ENCODE results near the gene DDX23. TPM values are rescaled to one million over a fixed set of nuclear protein-coding genes. Genes with fewer than 3 reads are reported as not detected.

The DDX23 gene
- total RNA-seq, 1 experiment from 2014 or later, result 37.0 TPM

DNA sequence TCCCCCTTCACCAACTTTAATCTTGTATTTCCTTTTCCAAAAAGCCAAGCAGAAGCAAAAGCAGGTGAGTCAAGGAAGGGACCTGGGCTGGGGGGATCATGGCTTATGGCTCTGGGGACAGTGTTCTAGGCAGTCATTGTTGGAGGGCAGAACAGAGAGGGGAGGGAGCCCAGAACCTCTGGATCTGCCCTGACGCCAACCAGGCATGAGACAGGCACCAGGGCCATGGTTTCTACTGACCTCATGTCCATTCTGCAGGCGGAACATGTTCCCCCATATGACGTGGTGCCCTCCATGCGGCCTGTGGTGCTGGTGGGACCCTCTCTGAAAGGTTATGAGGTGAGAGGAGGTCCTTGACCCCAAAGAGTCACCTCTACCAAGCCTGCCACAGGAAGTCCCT is 27.1 kb downstream of the DDX23 start:
- no peak overlapping the region for H3K4me2 ChIP-seq (ENCODE audit: low read depth, low read length, poor library complexity, severe bottlenecking)
- H3K27ac ChIP-seq (ENCODE audit: low read length), result no peak overlapping the region
- no peak overlapping the region for H3K4me3 ChIP-seq (ENCODE audit: low read length)
- H2AFZ ChIP-seq (ENCODE audit: low read length), result no peak overlapping the region
- no peaks in the 10 kb centered on the region for H3K79me2 ChIP-seq (ENCODE audit: low read length)
- H3K9me3 ChIP-seq (ENCODE audit: low read length), result no peaks in the 10 kb centered on the region
- no peaks in the 10 kb centered on the region for H3K9me2 ChIP-seq (replicated peaks; ENCODE audit: insufficient read depth, low read length)
- no peaks in the 10 kb centered on the region for H3K27me3 ChIP-seq (ENCODE audit: low read length)
- H3K9ac ChIP-seq (ENCODE audit: low read length), result no peak overlapping the region
- 0 out of 2 replicates have a peak, but pooled peaks cover 19% of the 10 kb centered on the region for H4K20me1 ChIP-seq (ENCODE audit: insufficient read depth, low read depth, low read length)
- H3K36me3 ChIP-seq (ENCODE audit: insufficient read depth, low read length), result peaks cover 6% of the 10 kb centered on the region; the same call in 1 of the 2 replicates
- H3K4me1 ChIP-seq (ENCODE audit: low read length), result no peaks in the 10 kb centered on the region; the same call in 1 of the 2 replicates
- DNase-seq, result no peak

DNA sequence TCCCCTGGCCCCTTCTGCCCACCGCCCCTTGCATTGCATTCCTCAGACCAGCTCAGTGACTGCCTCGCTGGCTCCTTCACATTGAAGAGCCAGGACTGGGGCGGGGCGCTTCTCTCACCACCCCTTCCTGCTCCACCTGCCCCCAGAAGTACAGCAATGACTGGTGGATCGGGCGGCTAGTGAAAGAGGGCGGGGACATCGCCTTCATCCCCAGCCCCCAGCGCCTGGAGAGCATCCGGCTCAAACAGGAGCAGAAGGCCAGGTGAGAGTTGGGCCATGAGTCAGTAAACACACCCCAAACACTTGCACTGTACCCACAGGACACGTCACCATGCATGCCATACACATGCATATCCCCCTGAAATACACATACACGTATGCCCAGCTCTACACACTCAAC is 27.9 kb downstream of the DDX23 start:
- Histone ChIP-seq H3K36me3 (ENCODE audit: insufficient read depth, low read length) (no peaks in the 10 kb centered on the region), H2AFZ (ENCODE audit: low read length) (no peak overlapping the region), H3K4me3 (ENCODE audit: low read length) (no peak overlapping the region), H3K79me2 (ENCODE audit: low read length) (no peaks in the 10 kb centered on the region), H3K9me2 (replicated peaks; ENCODE audit: insufficient read depth, low read length) (no peaks in the 10 kb centered on the region), H3K27ac (ENCODE audit: low read length) (no peak overlapping the region), H3K27me3 (ENCODE audit: low read length) (no peaks in the 10 kb centered on the region), H3K4me2 (ENCODE audit: low read depth, low read length, poor library complexity, severe bottlenecking) (no peak overlapping the region), H3K4me1 (ENCODE audit: low read length) (no peaks in the 10 kb centered on the region; the same call in 1 of the 2 replicates), H3K9ac (ENCODE audit: low read length) (no peak overlapping the region), H3K9me3 (ENCODE audit: low read length) (no peaks in the 10 kb centered on the region), H4K20me1 (ENCODE audit: insufficient read depth, low read depth, low read length) (0 out of 2 replicates have a peak, but pooled peaks cover 14% of the 10 kb centered on the region)
- peak; percentile 54 for DNase-seq

DNA sequence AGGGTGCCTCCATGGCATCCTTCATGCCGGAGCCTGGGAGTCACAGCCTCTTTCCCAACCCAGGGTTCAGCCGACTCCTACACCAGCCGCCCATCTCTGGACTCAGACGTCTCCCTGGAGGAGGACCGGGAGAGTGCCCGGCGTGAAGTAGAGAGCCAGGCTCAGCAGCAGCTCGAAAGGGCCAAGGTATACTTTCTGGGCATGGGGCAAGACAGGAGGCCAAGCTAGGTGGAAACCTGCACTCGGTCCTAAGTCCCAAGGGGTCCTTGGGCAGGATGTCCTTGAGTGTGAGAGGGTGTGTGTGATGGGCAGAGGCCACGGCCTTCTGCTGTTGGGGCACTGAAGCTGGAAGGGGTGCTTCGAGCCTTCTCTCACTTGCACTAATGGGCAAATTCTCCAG is 28.7 kb downstream of the DDX23 start:
- no peak overlapping the region for H3K9ac ChIP-seq (ENCODE audit: low read length)
- no peak overlapping the region for H2AFZ ChIP-seq (ENCODE audit: low read length)
- DNase-seq, result no peak
- H3K27ac ChIP-seq (ENCODE audit: low read length), result no peak overlapping the region
- H3K4me2 ChIP-seq (ENCODE audit: low read depth, low read length, poor library complexity, severe bottlenecking), result no peak overlapping the region
- no peaks in the 10 kb centered on the region for H3K79me2 ChIP-seq (ENCODE audit: low read length)
- peaks cover 5% of the 10 kb centered on the region for H3K4me1 ChIP-seq (ENCODE audit: low read length)
- no peaks in the 10 kb centered on the region for H3K27me3 ChIP-seq (ENCODE audit: low read length)
- 0 out of 2 replicates have a peak, but pooled peaks cover 11% of the 10 kb centered on the region for H4K20me1 ChIP-seq (ENCODE audit: insufficient read depth, low read depth, low read length)
- no peak overlapping the region for H3K4me3 ChIP-seq (ENCODE audit: low read length)
- H3K36me3 ChIP-seq (ENCODE audit: insufficient read depth, low read length), result no peaks in the 10 kb centered on the region
- no peaks in the 10 kb centered on the region for H3K9me2 ChIP-seq (replicated peaks; ENCODE audit: insufficient read depth, low read length)
- H3K9me3 ChIP-seq (ENCODE audit: low read length), result no peaks in the 10 kb centered on the region

DNA sequence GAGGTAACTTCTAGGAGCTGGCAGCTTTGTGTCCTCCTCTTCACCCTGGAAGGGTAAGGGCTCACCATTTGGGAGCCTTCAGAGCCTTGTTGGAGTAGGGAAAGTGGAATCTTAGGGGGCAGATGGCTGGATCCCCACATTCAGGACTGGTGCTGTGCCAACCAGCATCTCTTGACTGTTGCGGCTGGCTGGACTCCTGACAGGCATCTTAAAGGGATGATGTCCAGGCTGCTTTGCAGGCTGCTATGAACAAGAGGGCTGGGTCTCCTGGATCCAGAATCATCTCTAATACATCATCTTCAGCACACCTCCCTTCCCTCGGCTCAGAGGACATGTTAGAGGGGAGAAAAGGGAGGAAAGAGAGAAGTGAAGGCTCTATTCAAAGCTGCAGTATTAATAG is 29.3 kb downstream of the DDX23 start:
- no peaks in the 10 kb centered on the region for H3K9me2 ChIP-seq (replicated peaks; ENCODE audit: insufficient read depth, low read length)
- DNase-seq, result no peak
- no peak overlapping the region for H3K9ac ChIP-seq (ENCODE audit: low read length)
- no peaks in the 10 kb centered on the region for H3K9me3 ChIP-seq (ENCODE audit: low read length)
- 0 out of 2 replicates have a peak, but pooled peaks cover 8% of the 10 kb centered on the region for H4K20me1 ChIP-seq (ENCODE audit: insufficient read depth, low read depth, low read length)
- H3K27ac ChIP-seq (ENCODE audit: low read length), result no peak overlapping the region
- no peak overlapping the region for H3K4me2 ChIP-seq (ENCODE audit: low read depth, low read length, poor library complexity, severe bottlenecking)
- H3K79me2 ChIP-seq (ENCODE audit: low read length), result no peaks in the 10 kb centered on the region
- no peaks in the 10 kb centered on the region for H3K36me3 ChIP-seq (ENCODE audit: insufficient read depth, low read length)
- no peak overlapping the region for H3K4me3 ChIP-seq (ENCODE audit: low read length)
- peaks cover 10% of the 10 kb centered on the region for H3K4me1 ChIP-seq (ENCODE audit: low read length)
- H2AFZ ChIP-seq (ENCODE audit: low read length), result no peak overlapping the region
- no peaks in the 10 kb centered on the region for H3K27me3 ChIP-seq (ENCODE audit: low read length)

DNA sequence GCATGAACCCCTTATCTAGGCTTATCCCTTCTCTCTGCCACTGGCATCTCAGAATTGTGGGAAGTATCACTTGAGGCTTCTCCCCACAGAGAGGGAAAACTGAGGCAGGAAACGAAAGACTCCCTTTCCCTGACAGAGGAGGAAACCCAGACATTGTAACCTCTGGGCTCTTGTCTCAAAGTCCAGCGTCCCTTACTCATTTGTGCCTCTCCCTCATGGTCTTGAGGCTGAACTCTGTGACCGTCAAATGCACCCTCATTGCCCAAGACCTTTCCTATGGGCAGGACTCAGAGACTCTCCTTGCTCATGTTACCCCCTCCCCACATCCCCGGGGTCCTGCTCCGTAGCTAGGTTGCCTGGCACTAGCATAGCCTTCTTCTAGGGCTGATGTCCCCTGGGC is 29.8 kb downstream of the DDX23 start:
- Histone ChIP-seq H3K4me2 (ENCODE audit: low read depth, low read length, poor library complexity, severe bottlenecking) (no peak overlapping the region), H3K4me1 (ENCODE audit: low read length) (peaks cover 12% of the 10 kb centered on the region), H2AFZ (ENCODE audit: low read length) (no peak overlapping the region), H3K36me3 (ENCODE audit: insufficient read depth, low read length) (no peaks in the 10 kb centered on the region), H3K4me3 (ENCODE audit: low read length) (no peak overlapping the region), H3K79me2 (ENCODE audit: low read length) (no peaks in the 10 kb centered on the region), H3K9me3 (ENCODE audit: low read length) (no peaks in the 10 kb centered on the region), H3K9me2 (replicated peaks; ENCODE audit: insufficient read depth, low read length) (no peaks in the 10 kb centered on the region), H3K27me3 (ENCODE audit: low read length) (no peaks in the 10 kb centered on the region), H4K20me1 (ENCODE audit: insufficient read depth, low read depth, low read length) (0 out of 2 replicates have a peak, but pooled peaks cover 8% of the 10 kb centered on the region), H3K9ac (ENCODE audit: low read length) (no peak overlapping the region), H3K27ac (ENCODE audit: low read length) (no peak overlapping the region)
- no peak for DNase-seq

DNA sequence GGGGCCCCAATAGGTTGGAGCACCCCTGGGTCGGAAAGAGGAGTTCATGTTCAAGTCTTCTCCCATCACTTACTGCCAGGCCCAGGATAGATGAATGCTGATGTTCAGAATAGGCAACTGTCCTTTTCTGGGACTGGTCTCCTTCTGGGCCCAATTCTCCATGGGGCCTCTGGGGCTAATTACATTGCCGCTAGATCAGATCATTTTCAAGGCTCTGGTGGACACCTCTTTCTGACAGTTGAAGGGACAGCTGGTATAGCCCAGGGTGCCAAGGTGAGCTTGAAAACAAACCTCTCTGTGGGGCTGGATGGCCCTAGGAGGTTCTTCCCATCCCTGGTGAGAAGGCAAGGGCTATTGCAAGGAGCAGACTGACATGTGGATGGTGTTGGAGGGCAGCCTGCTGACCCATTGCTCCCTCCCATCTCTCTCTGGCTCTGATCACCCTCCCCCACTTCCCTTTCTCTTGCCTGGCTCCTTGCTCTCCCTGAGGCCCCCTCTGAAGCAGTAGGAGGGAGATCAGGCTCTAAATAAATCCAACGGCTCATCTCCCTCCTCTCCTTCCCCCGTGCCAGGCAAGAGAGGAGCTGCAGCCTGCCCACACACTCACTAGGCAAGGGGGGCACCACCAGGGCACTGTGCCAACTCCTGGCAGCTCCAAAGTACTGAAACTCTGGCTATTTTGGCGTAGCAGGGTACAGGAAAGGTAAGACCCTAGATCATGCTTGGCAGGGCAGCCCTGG is 31.8 kb downstream of the DDX23 start:
- no peak overlapping the region for H3K9ac ChIP-seq (ENCODE audit: low read length)
- DNase-seq, result no peak
- H4K20me1 ChIP-seq (ENCODE audit: insufficient read depth, low read depth, low read length), result 0 out of 2 replicates have a peak, but pooled peaks cover 9% of the 10 kb centered on the region

DNA sequence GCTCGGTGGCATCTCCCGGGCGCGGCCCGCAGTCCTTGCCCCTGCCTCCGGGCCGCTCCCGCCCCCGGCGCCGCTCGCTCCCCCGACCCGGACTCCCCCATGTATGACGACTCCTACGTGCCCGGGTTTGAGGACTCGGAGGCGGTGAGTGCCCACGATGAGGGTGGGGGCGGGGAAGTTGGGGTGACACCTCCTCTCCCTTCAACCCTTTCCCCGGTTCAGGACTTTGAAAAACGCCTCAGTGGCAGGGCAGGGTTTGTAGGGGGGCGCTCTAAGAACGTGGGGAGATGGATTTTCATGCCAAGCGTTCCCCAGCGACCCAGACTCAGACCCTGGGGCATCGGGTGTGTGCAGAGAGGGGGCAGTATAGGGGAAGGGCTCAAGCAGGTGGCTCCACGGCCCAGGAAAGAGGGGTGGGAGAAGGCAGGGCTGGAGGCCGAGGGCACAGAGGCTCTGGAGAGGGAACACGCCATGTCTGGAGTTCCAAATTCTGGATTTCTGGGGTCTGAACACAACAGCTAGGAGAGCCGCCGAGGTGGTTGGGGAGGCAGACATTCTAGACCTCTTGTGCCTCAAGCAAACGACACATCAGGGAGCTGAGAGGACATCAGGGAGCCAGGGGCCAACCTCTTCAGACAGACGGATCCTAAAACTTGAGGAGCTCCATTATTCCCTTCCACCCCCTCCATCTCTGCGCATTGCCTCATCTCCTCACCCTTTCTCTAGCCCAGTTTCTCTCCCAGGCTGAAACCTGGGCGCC is 33.0 kb downstream of the DDX23 start:
- Histone ChIP-seq H3K9me3 (ENCODE audit: low read length) (no peaks in the 10 kb centered on the region), H2AFZ (ENCODE audit: low read length) (no peak overlapping the region), H3K4me1 (ENCODE audit: low read length) (peaks cover 36% of the 10 kb centered on the region), H3K79me2 (ENCODE audit: low read length) (no peaks in the 10 kb centered on the region), H3K9ac (ENCODE audit: low read length) (peak overlapping the region; percentile 72), H3K9me2 (replicated peaks; ENCODE audit: insufficient read depth, low read length) (no peaks in the 10 kb centered on the region), H3K27ac (ENCODE audit: low read length) (no peak overlapping the region), H3K4me3 (ENCODE audit: low read length) (peak overlapping the region; percentile 76), H3K27me3 (ENCODE audit: low read length) (0 out of 2 replicates have a peak, but pooled peaks cover 7% of the 10 kb centered on the region), H4K20me1 (ENCODE audit: insufficient read depth, low read depth, low read length) (0 out of 2 replicates have a peak, but pooled peaks cover 6% of the 10 kb centered on the region), H3K4me2 (ENCODE audit: low read depth, low read length, poor library complexity, severe bottlenecking) (peak overlapping the region; percentile 88), H3K36me3 (ENCODE audit: insufficient read depth, low read length) (no peaks in the 10 kb centered on the region)
- DNase-seq, result peak; percentile 83

More for the DNA sequence above, 31.8 kb downstream of the DDX23 start:
- H3K9me2 ChIP-seq (replicated peaks; ENCODE audit: insufficient read depth, low read length), result no peaks in the 10 kb centered on the region
- H3K4me3 ChIP-seq (ENCODE audit: low read length), result no peak overlapping the region
- H2AFZ ChIP-seq (ENCODE audit: low read length), result no peak overlapping the region
- no peaks in the 10 kb centered on the region for H3K9me3 ChIP-seq (ENCODE audit: low read length)
- no peak overlapping the region for H3K4me2 ChIP-seq (ENCODE audit: low read depth, low read length, poor library complexity, severe bottlenecking)
- H3K27ac ChIP-seq (ENCODE audit: low read length), result no peak overlapping the region
- peaks cover 26% of the 10 kb centered on the region for H3K4me1 ChIP-seq (ENCODE audit: low read length)
- H3K36me3 ChIP-seq (ENCODE audit: insufficient read depth, low read length), result no peaks in the 10 kb centered on the region
- H3K27me3 ChIP-seq (ENCODE audit: low read length), result 0 out of 2 replicates have a peak, but pooled peaks cover 7% of the 10 kb centered on the region
- no peaks in the 10 kb centered on the region for H3K79me2 ChIP-seq (ENCODE audit: low read length)

Measured in Karpas-422 (cell line).